GM23338 (cell line): ENCODE measurements around the gene OR4K2. TPM values are rescaled to one million over a fixed set of nuclear protein-coding genes. Genes with fewer than 3 reads are reported as not detected.

ENCODE experiments used
- ATAC-seq: fragments of 200-7000 bp; cut with Tn5 transposase; 3 replicates; pipeline ENCODE4 v1.9.1; 2020
- DNase-seq: peaks from one replicate; pipeline ENCODE4 v3.0.0-alpha.2; 2015; ENCODE audit warnings: low spot score
- H2AFZ ChIP-seq: fragments of 200-600 bp; sonication (generic); 2 replicates; pipeline ENCODE4 v1.8.0; 2016; ENCODE audit warnings: antibody characterized with exemption, mild to moderate bottlenecking, moderate library complexity
- H3F3A ChIP-seq: fragments of 200-600 bp; sonication (generic); replicated peaks from 2 replicates; pipeline ENCODE4 v1.8.0; 2017; ENCODE audit warnings: antibody characterized with exemption, mixed run types, low read depth
- H3K27ac ChIP-seq: fragments of 200-600 bp; sonication (generic); 2 replicates; pipeline ENCODE4 v1.6.1; 2016; ENCODE audit warnings: low read depth
- H3K27me3 ChIP-seq: fragments of 200-600 bp; sonication (generic); 2 replicates; pipeline ENCODE4 v1.8.0; 2016; ENCODE audit warnings: mild to moderate bottlenecking, mixed run types, moderate library complexity; ENCODE audit not compliant: insufficient read depth
- H3K36me3 ChIP-seq: fragments of 200-600 bp; sonication (generic); 2 replicates; pipeline ENCODE4 v1.8.0; 2016; ENCODE audit warnings: mild to moderate bottlenecking; ENCODE audit not compliant: insufficient read depth
- H3K4me1 ChIP-seq: fragments of 200-600 bp; sonication (generic); 2 replicates; pipeline ENCODE4 v1.8.0; 2016; ENCODE audit warnings: mild to moderate bottlenecking, moderate library complexity; ENCODE audit not compliant: insufficient read depth
- H3K4me2 ChIP-seq: fragments of 200-600 bp; sonication (generic); 2 replicates; pipeline ENCODE4 v1.7.1; 2017; ENCODE audit warnings: mixed run types
- H3K4me3 ChIP-seq: fragments of 200-600 bp; sonication (generic); 2 replicates; pipeline ENCODE4 v1.6.1; 2016; ENCODE audit warnings: mixed run types
- H3K79me2 ChIP-seq: fragments of 200-600 bp; sonication (generic); replicated peaks from 2 replicates; pipeline ENCODE4 v1.8.0; 2017; ENCODE audit warnings: mild to moderate bottlenecking; ENCODE audit not compliant: insufficient read depth
- H3K9me2 ChIP-seq: fragments of 200-600 bp; sonication (generic); 2 replicates; pipeline ENCODE4 v1.8.0; 2017; ENCODE audit not compliant: insufficient read depth
- H4K20me1 ChIP-seq: fragments of 200-600 bp; sonication (generic); replicated peaks from 2 replicates; pipeline ENCODE4 v1.8.0; 2017; ENCODE audit warnings: mild to moderate bottlenecking; ENCODE audit not compliant: insufficient read depth
- H3K27ac Mint-ChIP-seq: 2 replicates; pipeline ENCODE4 v1.8.0; 2020; ENCODE audit warnings: inconsistent platforms, mild to moderate bottlenecking, moderate library complexity, mixed read lengths
- H3K27me3 Mint-ChIP-seq: 3 replicates; pipeline ENCODE4 v1.8.0; 2022; ENCODE audit warnings: low read depth, mild to moderate bottlenecking, moderate library complexity, mixed read lengths, inconsistent platforms; ENCODE audit not compliant: insufficient read depth, poor library complexity
- H3K36me3 Mint-ChIP-seq: 3 replicates; pipeline ENCODE4 v1.8.0; 2021; ENCODE audit warnings: low read depth, mild to moderate bottlenecking, inconsistent platforms, moderate library complexity, mixed read lengths
- H3K4me1 Mint-ChIP-seq: 3 replicates; pipeline ENCODE4 v1.8.0; 2020; ENCODE audit warnings: mild to moderate bottlenecking, inconsistent platforms, mixed read lengths
- H3K4me3 Mint-ChIP-seq: 3 replicates; pipeline ENCODE4 v1.8.0; 2021; ENCODE audit warnings: moderate library complexity, mild to moderate bottlenecking, inconsistent platforms, mixed read lengths
- H3K9me3 Mint-ChIP-seq: 3 replicates; pipeline ENCODE4 v1.8.0; 2020; ENCODE audit warnings: moderate library complexity, mild to moderate bottlenecking, inconsistent platforms, mixed read lengths
- EZH2phosphoT487 ChIP-seq: fragments of 200-600 bp; sonication (generic); IDR thresholded peaks from one replicate; pipeline ENCODE4 v1.8.1; 2018; ENCODE audit warnings: antibody characterized with exemption; ENCODE audit not compliant: unreplicated experiment
- NANOG ChIP-seq: IDR thresholded peaks from 2 replicates; pipeline ENCODE4 v1.6.1; 2016; ENCODE audit warnings: antibody characterized with exemption, borderline replicate concordance
- POLR2AphosphoS5 ChIP-seq: IDR thresholded peaks from 2 replicates; pipeline ENCODE4 v1.6.1; 2016; ENCODE audit warnings: antibody characterized with exemption, low read depth
- REST ChIP-seq: IDR thresholded peaks from one replicate; pipeline ENCODE4 v1.6.1; 2018; ENCODE audit warnings: antibody characterized with exemption; ENCODE audit not compliant: unreplicated experiment
- ZNF114 ChIP-seq: fragments of 250-450 bp; sonication (Bioruptor Pico); IDR thresholded peaks from 2 replicates; pipeline ENCODE4 v1.5.0; 2020; ENCODE audit warnings: mild to moderate bottlenecking, moderate library complexity
- ZNF331 ChIP-seq: fragments of 250-450 bp; sonication (Bioruptor Pico); IDR thresholded peaks from 2 replicates; pipeline ENCODE4 v1.5.0; 2020; ENCODE audit warnings: low read depth, mild to moderate bottlenecking, moderate library complexity
- ZNF462 ChIP-seq: fragments of 250-450 bp; sonication (Bioruptor Pico); IDR thresholded peaks from 2 replicates; pipeline ENCODE4 v1.5.0; 2020; ENCODE audit warnings: mild to moderate bottlenecking, moderate library complexity
- polyA plus RNA-seq: library from polyadenylated mRNA; unstranded; fragments of >200 nt; fragmentation: Nextera tagmentation; extraction: Ambion mirVana; gene quantifications from 2 replicates; pipeline ENCODE4 v1.2.1, GENCODE V29; 2016
- total RNA-seq: library from RNA; depleted of rRNA; stranded (reverse); fragments of >200 nt; shearing (Covaris generic); gene quantifications from 2 replicates; pipeline ENCODE4 v1.2.3, GENCODE V29; 2014; rRNA removed

OR4K2 gene
- total and polyA plus RNA-seq, 2 experiments from 2014 or later: not detected

- no peak within 1 kb of the TSS for H3K4me3 Mint-ChIP-seq
- Histone ChIP-seq H3K4me2 (no peak within 1 kb of the TSS), H3K4me3 (no peak within 1 kb of the TSS), H3K36me3 (peaks cover 25% of the 10 kb centered on the region; the same call in 1 of the 2 replicates), H3K4me1 (no peaks in the 10 kb centered on the region), H4K20me1 (no peaks in the 10 kb centered on the region), H3K9me2 (no peaks in the 10 kb centered on the region), H3K27ac (no peak within 1 kb of the TSS), H2AFZ (no peak within 1 kb of the TSS), H3K79me2 (no peaks in the 10 kb centered on the region), H3F3A (no peaks in the 10 kb centered on the region), H3K27me3 (no peaks in the 10 kb centered on the region)
- no peak within 1 kb of the TSS for H3K27ac Mint-ChIP-seq
- peaks cover 17% of the 10 kb centered on the region for H3K36me3 Mint-ChIP-seq
- no peaks in the 10 kb centered on the region for H3K4me1 Mint-ChIP-seq
- no peak for DNase-seq
- TF ChIP-seq EZH2phosphoT487 (no peak), NANOG (no peak), ZNF331 (CRISPR knock-in tag) (no peak), POLR2AphosphoS5 (no peak), ZNF114 (CRISPR knock-in tag) (no peak), REST (no peak), ZNF462 (CRISPR knock-in tag) (no peak)
- H3K9me3 Mint-ChIP-seq: peaks cover 61% of the 10 kb centered on the region
- H3K27me3 Mint-ChIP-seq: peaks cover 2% of the 10 kb centered on the region
- ATAC-seq: no peak
Observed at GRCh38 chr14:19930617-19931016, 55.7 kb downstream of the OR4K2 start, which contains the start of gene OR4K1. Gene OR4K1, plus strand, starts transcription at chr14:19930917. Its CDS starts 4,750 bp downstream, at chr14:19935667.

Other genes starting within 250 kb of the OR4K2 start
- gene OR11H2, start 161.3 kb upstream of the OR4K2 start, total RNA-seq: not detected in 2 replicates
- not detected in 2 replicates for gene OR11H2, start 161.3 kb upstream of the OR4K2 start, polyA plus RNA-seq
- gene OR4Q3, start 131.6 kb upstream of the OR4K2 start, total RNA-seq: not detected in 2 replicates
- not detected in 2 replicates for gene OR4Q3, start 131.6 kb upstream of the OR4K2 start, polyA plus RNA-seq
- not detected in 2 replicates for gene OR4M1, start 101.6 kb upstream of the OR4K2 start, total RNA-seq
- not detected in 2 replicates for gene OR4M1, start 101.6 kb upstream of the OR4K2 start, polyA plus RNA-seq
- not detected in 2 replicates for gene OR4N2, start 71.4 kb upstream of the OR4K2 start, total RNA-seq
- not detected in 2 replicates for gene OR4N2, start 71.4 kb upstream of the OR4K2 start, polyA plus RNA-seq
- gene OR4K5, start 45.5 kb downstream of the OR4K2 start, total RNA-seq: not detected in 2 replicates
- gene OR4K5, start 45.5 kb downstream of the OR4K2 start, polyA plus RNA-seq: not detected in 2 replicates
- not detected in 2 replicates for gene OR4K1, start 55.8 kb downstream of the OR4K2 start, total RNA-seq
- gene OR4K1, start 55.8 kb downstream of the OR4K2 start, polyA plus RNA-seq: not detected in 2 replicates
- gene OR4K15, start 100.4 kb downstream of the OR4K2 start, total RNA-seq: not detected in 2 replicates
- not detected in 2 replicates for gene OR4K15, start 100.4 kb downstream of the OR4K2 start, polyA plus RNA-seq
- not detected in 2 replicates for gene OR4Q2, start 127.0 kb downstream of the OR4K2 start, total RNA-seq
- gene OR4Q2, start 127.0 kb downstream of the OR4K2 start, polyA plus RNA-seq: not detected in 2 replicates
- gene OR4K14, start 144.2 kb downstream of the OR4K2 start, total RNA-seq: not detected in 2 replicates
- gene OR4K14, start 144.2 kb downstream of the OR4K2 start, polyA plus RNA-seq: not detected in 2 replicates
- gene OR4K13, start 160.9 kb downstream of the OR4K2 start, total RNA-seq: not detected in 2 replicates
- gene OR4K13, start 160.9 kb downstream of the OR4K2 start, polyA plus RNA-seq: not detected in 2 replicates
- gene OR4L1, start 184.9 kb downstream of the OR4K2 start, total RNA-seq: not detected in 2 replicates
- not detected in 2 replicates for gene OR4L1, start 184.9 kb downstream of the OR4K2 start, polyA plus RNA-seq
- not detected in 2 replicates for gene OR4K17, start 235.6 kb downstream of the OR4K2 start, total RNA-seq
- not detected in 2 replicates for gene OR4K17, start 235.6 kb downstream of the OR4K2 start, polyA plus RNA-seq